HG03196 (cell line): ENCODE results near the gene CSGALNACT2.

Source experiments
- ATAC-seq: cut with Tn5 transposase; IDR thresholded peaks from one replicate; pipeline ENCODE4 v1.9.1; 2021; ENCODE audit not compliant: unreplicated experiment

CSGALNACT2 gene

GRCh38 chr10:43123361-43124093 is 14.7 kb upstream of the CSGALNACT2 start:
- no peak for ATAC-seq

GRCh38 chr10:43124094-43124521 is 14.1 kb upstream of the CSGALNACT2 start:
- no peak for ATAC-seq

GRCh38 chr10:43124574-43125273 is 13.5 kb upstream of the CSGALNACT2 start:
- no peak for ATAC-seq

GRCh38 chr10:43125274-43125845 is 12.9 kb upstream of the CSGALNACT2 start:
- no peak for ATAC-seq

GRCh38 chr10:43125881-43126731 is 12.1 kb upstream of the CSGALNACT2 start:
- no peak for ATAC-seq

GRCh38 chr10:43126759-43127424 is 11.4 kb upstream of the CSGALNACT2 start:
- ATAC-seq = no peak

GRCh38 chr10:43127442-43127841 is 10.8 kb upstream of the CSGALNACT2 start:
- ATAC-seq = no peak

- no peak for ATAC-seq
These were observed 9.9 kb upstream of the CSGALNACT2 start for GRCh38 chr10:43128331-43128730.

- ATAC-seq = peak; percentile 75
These were observed 9.1 kb upstream of the CSGALNACT2 start for GRCh38 chr10:43128958-43129706.

GRCh38 chr10:43130770-43131171 is 7.5 kb upstream of the CSGALNACT2 start:
- no peak for ATAC-seq

- no peak for ATAC-seq
These were observed 7.0 kb upstream of the CSGALNACT2 start for GRCh38 chr10:43131256-43131655.

GRCh38 chr10:43131906-43132305 is 6.3 kb upstream of the CSGALNACT2 start:
- ATAC-seq = no peak

GRCh38 chr10:43132867-43133787 is 5.1 kb upstream of the CSGALNACT2 start:
- no peak for ATAC-seq

- ATAC-seq = no peak
These were observed 3.9 kb upstream of the CSGALNACT2 start for GRCh38 chr10:43134126-43134905.

GRCh38 chr10:43135064-43135463 is 3.2 kb upstream of the CSGALNACT2 start:
- no peak for ATAC-seq

GRCh38 chr10:43135656-43136055 is 2.6 kb upstream of the CSGALNACT2 start:
- ATAC-seq = no peak

GRCh38 chr10:43136432-43136831 is 1.8 kb upstream of the CSGALNACT2 start:
- no peak for ATAC-seq
